ENCODE results near the gene IL16.

The IL16 gene

DNA sequence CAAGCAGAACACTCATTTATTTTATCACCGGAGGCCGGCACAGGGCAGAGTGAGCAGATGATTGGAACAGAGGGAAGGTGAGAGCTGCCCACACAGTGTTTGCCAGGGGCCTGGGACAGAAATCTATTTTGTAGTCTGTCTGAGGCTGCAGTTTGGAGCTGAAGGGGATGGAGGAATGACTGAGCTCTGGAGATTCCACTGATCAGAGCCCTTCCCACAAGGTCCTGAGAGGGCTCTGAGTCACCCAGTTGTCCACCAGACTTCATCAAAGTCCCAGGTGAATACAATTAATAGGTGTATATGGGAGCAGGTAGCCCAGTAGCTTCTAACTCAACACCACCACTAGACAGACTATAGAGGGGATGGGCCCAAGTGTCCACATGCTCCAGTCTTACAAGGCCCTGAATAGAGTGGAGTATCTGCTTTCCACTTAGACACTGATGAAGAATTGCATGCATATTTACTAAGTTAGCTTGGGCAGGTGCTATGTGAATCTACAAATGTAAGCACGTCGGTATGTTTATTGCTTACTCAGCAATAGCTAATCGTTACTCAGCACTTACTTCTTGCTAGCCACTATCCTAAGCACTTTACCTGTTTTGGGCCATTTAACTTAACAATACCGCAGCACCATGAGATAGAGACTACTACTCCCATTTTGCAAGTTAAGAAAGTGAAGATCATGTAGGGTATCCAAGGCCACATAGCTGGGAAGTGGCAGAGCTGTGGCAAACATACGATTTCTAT, 130.0 kb downstream of the IL16 start:
- TF ChIP-seq, protein P1, sequence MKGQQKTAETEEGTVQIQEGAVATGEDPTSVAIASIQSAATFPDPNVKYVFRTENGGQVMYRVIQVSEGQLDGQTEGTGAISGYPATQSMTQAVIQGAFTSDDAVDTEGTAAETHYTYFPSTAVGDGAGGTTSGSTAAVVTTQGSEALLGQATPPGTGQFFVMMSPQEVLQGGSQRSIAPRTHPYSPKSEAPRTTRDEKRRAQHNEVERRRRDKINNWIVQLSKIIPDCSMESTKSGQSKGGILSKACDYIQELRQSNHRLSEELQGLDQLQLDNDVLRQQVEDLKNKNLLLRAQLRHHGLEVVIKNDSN (IDR thresholded peaks at IDR 0.05): no peak
- TF ChIP-seq ZBTB7A (IDR thresholded peaks at IDR 0.05; ENCODE audit: low read depth) (no peak), NFIC (IDR thresholded peaks at IDR 0.05) (no peak), CEBPB (IDR thresholded peaks at IDR 0.05) (no peak), FOXM1 (IDR thresholded peaks at IDR 0.05; ENCODE audit: borderline replicate concordance, low read depth) (no peak), EGR1 (IDR thresholded peaks at IDR 0.05) (no peak)

DNA sequence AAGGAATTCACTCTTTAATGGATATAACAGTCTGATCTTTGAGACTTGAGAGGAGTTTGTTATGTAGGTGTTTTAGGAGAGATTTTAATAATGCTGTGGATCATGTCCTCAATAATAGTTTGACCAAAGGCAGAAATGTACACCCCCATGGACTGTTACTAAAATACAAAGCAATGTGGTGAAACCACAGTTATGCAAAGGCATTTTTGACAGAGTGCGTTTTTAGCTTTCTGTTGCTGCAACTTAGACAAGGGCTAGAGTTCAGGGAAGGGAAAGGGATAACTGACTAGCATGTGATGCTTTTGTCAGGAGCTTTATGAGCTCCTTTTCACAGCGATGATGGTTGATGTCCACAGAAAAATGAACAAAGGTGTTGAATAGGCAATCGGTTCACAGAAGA, 130.8 kb downstream of the IL16 start:
- TF ChIP-seq RAD21 (IDR thresholded peaks at IDR 0.05; ENCODE audit: low read depth) (no peak), NFIC (IDR thresholded peaks at IDR 0.05) (no peak), TAF1 (IDR thresholded peaks at IDR 0.05; ENCODE audit: low read depth) (no peak), EP300 (IDR thresholded peaks at IDR 0.05; ENCODE audit: borderline replicate concordance) (no peak), YY1 (IDR thresholded peaks at IDR 0.05; ENCODE audit: low read depth) (no peak), CEBPB (IDR thresholded peaks at IDR 0.05) (no peak)

DNA sequence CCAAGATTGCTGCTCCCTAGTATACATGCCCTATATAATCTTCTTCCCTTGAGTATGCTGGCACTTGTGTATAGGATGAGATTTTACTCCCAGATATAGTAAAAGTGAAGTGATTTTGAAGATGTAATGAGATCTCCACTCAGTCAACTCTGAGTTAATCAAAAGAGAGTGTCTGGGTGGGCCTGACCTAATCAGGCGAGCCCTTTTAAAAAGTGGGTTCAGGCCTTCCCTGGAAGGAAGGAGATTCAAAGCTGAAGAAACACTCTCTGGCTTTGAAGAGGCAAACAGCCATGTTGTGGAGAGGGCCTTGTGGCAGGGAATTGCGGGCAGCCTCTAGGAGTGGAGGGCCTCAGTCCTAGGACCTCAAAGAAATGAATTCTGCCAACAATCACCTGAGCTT, 132.8 kb downstream of the IL16 start:
- TF ChIP-seq FOXM1 (IDR thresholded peaks at IDR 0.05; ENCODE audit: borderline replicate concordance, low read depth) (no peak), ZBTB7A (IDR thresholded peaks at IDR 0.05; ENCODE audit: low read depth) (no peak), TCF12 (IDR thresholded peaks at IDR 0.05; ENCODE audit: low read depth) (no peak), CEBPB (IDR thresholded peaks at IDR 0.05) (no peak), RAD21 (IDR thresholded peaks at IDR 0.05; ENCODE audit: low read depth) (no peak), TAF1 (IDR thresholded peaks at IDR 0.05; ENCODE audit: low read depth) (no peak), YY1 (IDR thresholded peaks at IDR 0.05; ENCODE audit: low read depth) (no peak), EP300 (IDR thresholded peaks at IDR 0.05; ENCODE audit: borderline replicate concordance) (no peak), TEAD4 (IDR thresholded peaks at IDR 0.05) (no peak), NFIC (IDR thresholded peaks at IDR 0.05) (no peak), EGR1 (IDR thresholded peaks at IDR 0.05) (no peak), CREB1 (IDR thresholded peaks at IDR 0.05; ENCODE audit: low read depth) (no peak)
- TF ChIP-seq, protein P1 (IDR thresholded peaks at IDR 0.05): no peak
- TF ChIP-seq, protein P2, sequence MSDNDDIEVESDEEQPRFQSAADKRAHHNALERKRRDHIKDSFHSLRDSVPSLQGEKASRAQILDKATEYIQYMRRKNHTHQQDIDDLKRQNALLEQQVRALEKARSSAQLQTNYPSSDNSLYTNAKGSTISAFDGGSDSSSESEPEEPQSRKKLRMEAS (IDR thresholded peaks at IDR 0.05): no peak
- TF ChIP-seq, protein P3, sequence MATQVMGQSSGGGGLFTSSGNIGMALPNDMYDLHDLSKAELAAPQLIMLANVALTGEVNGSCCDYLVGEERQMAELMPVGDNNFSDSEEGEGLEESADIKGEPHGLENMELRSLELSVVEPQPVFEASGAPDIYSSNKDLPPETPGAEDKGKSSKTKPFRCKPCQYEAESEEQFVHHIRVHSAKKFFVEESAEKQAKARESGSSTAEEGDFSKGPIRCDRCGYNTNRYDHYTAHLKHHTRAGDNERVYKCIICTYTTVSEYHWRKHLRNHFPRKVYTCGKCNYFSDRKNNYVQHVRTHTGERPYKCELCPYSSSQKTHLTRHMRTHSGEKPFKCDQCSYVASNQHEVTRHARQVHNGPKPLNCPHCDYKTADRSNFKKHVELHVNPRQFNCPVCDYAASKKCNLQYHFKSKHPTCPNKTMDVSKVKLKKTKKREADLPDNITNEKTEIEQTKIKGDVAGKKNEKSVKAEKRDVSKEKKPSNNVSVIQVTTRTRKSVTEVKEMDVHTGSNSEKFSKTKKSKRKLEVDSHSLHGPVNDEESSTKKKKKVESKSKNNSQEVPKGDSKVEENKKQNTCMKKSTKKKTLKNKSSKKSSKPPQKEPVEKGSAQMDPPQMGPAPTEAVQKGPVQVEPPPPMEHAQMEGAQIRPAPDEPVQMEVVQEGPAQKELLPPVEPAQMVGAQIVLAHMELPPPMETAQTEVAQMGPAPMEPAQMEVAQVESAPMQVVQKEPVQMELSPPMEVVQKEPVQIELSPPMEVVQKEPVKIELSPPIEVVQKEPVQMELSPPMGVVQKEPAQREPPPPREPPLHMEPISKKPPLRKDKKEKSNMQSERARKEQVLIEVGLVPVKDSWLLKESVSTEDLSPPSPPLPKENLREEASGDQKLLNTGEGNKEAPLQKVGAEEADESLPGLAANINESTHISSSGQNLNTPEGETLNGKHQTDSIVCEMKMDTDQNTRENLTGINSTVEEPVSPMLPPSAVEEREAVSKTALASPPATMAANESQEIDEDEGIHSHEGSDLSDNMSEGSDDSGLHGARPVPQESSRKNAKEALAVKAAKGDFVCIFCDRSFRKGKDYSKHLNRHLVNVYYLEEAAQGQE (IDR thresholded peaks at IDR 0.05; ENCODE audit: low read depth): no peak

DNA sequence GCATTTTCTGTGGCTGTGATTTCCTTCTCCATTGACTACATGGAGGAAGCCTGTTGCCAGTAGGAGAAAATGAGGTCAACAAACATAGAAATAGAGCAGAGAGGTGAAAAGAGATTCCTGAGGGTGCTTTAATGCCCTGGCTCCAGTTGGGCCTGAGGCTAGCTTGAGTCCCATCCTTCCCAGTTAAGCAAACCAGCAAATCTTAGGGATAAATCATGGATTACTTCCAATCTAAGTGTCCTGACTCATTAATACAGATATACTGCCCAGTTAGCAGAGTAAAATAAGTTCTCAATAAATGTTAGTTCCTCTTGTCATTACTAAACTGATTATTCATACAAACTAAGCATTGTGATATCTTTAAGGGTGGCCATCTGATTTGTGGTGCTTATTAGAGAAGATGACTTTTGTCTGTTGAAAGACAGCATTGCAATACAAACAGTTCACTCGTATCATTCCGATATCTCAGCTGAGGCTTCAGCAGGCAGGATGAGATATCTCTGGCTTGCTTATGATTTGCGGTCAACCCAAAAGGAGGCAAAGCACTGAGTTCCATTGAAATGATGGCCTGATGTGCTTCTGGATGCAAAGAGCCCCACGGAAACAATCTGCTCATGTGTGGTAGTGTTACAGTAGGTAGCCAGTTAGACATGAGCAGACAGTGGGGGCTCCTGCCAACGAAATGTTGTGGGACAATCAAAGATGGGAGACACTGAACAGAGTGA, 133.8 kb downstream of the IL16 start:
- TF ChIP-seq, protein P3 (IDR thresholded peaks at IDR 0.05; ENCODE audit: low read depth): no peak
- TF ChIP-seq ZBTB7A (IDR thresholded peaks at IDR 0.05; ENCODE audit: low read depth) (no peak), RAD21 (IDR thresholded peaks at IDR 0.05; ENCODE audit: low read depth) (no peak), CREB1 (IDR thresholded peaks at IDR 0.05; ENCODE audit: low read depth) (no peak), EGR1 (IDR thresholded peaks at IDR 0.05) (no peak), CEBPB (IDR thresholded peaks at IDR 0.05) (no peak), TEAD4 (IDR thresholded peaks at IDR 0.05) (no peak), YY1 (IDR thresholded peaks at IDR 0.05; ENCODE audit: low read depth) (no peak), EP300 (IDR thresholded peaks at IDR 0.05; ENCODE audit: borderline replicate concordance) (no peak), TCF12 (IDR thresholded peaks at IDR 0.05; ENCODE audit: low read depth) (no peak), NFIC (IDR thresholded peaks at IDR 0.05) (no peak), FOXM1 (IDR thresholded peaks at IDR 0.05; ENCODE audit: borderline replicate concordance, low read depth) (no peak), TAF1 (IDR thresholded peaks at IDR 0.05; ENCODE audit: low read depth) (no peak)
- TF ChIP-seq, protein P2 (IDR thresholded peaks at IDR 0.05): no peak
- TF ChIP-seq, protein P1 (IDR thresholded peaks at IDR 0.05): no peak

DNA sequence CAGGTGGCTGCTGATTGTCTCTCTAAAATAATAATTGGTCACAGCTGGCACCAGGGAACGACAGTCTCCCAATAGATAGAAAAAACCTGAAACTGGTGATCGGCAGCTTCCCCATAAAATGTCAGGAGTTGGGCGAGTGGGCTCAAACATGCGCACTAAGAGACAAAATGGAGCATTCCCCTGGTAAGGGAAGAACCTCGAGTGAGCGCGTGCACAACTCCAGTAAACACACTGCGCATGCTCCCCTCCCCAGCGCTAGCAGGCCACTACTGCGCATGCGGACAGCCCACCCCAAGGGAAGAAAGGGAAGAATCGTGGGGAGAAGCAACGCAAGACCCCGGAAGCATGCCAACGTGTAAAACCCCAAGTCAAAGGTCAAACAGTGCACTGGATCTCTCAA, 134.9 kb downstream of the IL16 start:
- TF ChIP-seq, protein P2 (IDR thresholded peaks at IDR 0.05): no peak
- TF ChIP-seq RAD21 (IDR thresholded peaks at IDR 0.05; ENCODE audit: low read depth): no peak
- no peak for TF ChIP-seq EP300 (IDR thresholded peaks at IDR 0.05; ENCODE audit: borderline replicate concordance)
- TF ChIP-seq, protein P1 (IDR thresholded peaks at IDR 0.05): no peak
- TF ChIP-seq CEBPB (IDR thresholded peaks at IDR 0.05): no peak
- TF ChIP-seq NFIC (IDR thresholded peaks at IDR 0.05): no peak
